Loucy (cell line): Measurements from ENCODE around the gene DLGAP1.

Experiments
- EZH2phosphoT487 ChIP-seq: fragments of 200-600 bp; IDR thresholded peaks from 2 replicates; pipeline ENCODE4 v1.6.1; 2018; ENCODE audit warnings: antibody characterized with exemption, mild to moderate bottlenecking, moderate library complexity, borderline replicate concordance
- TF ChIP-seq, protein P1 (sequence below): fragments of 200-600 bp; sonication (generic); conservative IDR thresholded peaks from 2 replicates; pipeline ENCODE4 v1.5.1; 2014; ENCODE audit warnings: mild to moderate bottlenecking, antibody characterized with exemption, low read length

GRCh38 chr18:4134700-4135099, 320.4 kb downstream of the DLGAP1 start:
- TF ChIP-seq, protein P1, sequence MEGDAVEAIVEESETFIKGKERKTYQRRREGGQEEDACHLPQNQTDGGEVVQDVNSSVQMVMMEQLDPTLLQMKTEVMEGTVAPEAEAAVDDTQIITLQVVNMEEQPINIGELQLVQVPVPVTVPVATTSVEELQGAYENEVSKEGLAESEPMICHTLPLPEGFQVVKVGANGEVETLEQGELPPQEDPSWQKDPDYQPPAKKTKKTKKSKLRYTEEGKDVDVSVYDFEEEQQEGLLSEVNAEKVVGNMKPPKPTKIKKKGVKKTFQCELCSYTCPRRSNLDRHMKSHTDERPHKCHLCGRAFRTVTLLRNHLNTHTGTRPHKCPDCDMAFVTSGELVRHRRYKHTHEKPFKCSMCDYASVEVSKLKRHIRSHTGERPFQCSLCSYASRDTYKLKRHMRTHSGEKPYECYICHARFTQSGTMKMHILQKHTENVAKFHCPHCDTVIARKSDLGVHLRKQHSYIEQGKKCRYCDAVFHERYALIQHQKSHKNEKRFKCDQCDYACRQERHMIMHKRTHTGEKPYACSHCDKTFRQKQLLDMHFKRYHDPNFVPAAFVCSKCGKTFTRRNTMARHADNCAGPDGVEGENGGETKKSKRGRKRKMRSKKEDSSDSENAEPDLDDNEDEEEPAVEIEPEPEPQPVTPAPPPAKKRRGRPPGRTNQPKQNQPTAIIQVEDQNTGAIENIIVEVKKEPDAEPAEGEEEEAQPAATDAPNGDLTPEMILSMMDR, result no peak
- no peak for TF ChIP-seq EZH2phosphoT487
